ENCODE measurements around the gene DCPS.

The DCPS gene

GRCh38 chr11:126277780-126278179 lies 26.1 kb upstream of the DCPS start:
- Mint-ChIP-seq H3K27me3 (no peaks in the 10 kb centered on the region), H3K36me3 (ENCODE audit: insufficient read depth) (peaks cover 14% of the 10 kb centered on the region), H3K4me1 (ENCODE audit: low read depth in 2 of 2) (peaks cover 10 to 23% of the 10 kb centered on the region in 2 donors), H3K27ac (no peak overlapping the region), H3K9me3 (no peaks in the 10 kb centered on the region), H3K4me3 (no peak overlapping the region)
- no peak for DNase-seq
- ATAC-seq (replicated peaks): no peak

GRCh38 chr11:126279191-126279590 lies 24.7 kb upstream of the DCPS start:
- Mint-ChIP-seq H3K27me3 (no peaks in the 10 kb centered on the region), H3K36me3 (ENCODE audit: insufficient read depth) (peaks cover 15% of the 10 kb centered on the region), H3K9me3 (no peaks in the 10 kb centered on the region), H3K4me3 (no peak overlapping the region), H3K27ac (peak overlapping the region; percentile 16 to 27), H3K4me1 (ENCODE audit: low read depth in 2 of 2) (peaks cover 16 to 30% of the 10 kb centered on the region in 2 donors)
- ATAC-seq (replicated peaks): no peak
- no peak for DNase-seq

GRCh38 chr11:126280595-126280994 lies 23.3 kb upstream of the DCPS start:
- Mint-ChIP-seq H3K36me3 (ENCODE audit: insufficient read depth) (peaks cover 17% of the 10 kb centered on the region), H3K4me3 (no peak overlapping the region), H3K9me3 (no peaks in the 10 kb centered on the region), H3K4me1 (ENCODE audit: low read depth in 2 of 2) (peaks cover 26 to 37% of the 10 kb centered on the region in 2 donors), H3K27ac (peak overlapping the region in 1 of 2 donors; percentile 55), H3K27me3 (no peaks in the 10 kb centered on the region)
- DNase-seq (no peak), ATAC-seq (replicated peaks) (no peak)

GRCh38 chr11:126281245-126281644 lies 22.6 kb upstream of the DCPS start:
- Mint-ChIP-seq H3K4me1 (ENCODE audit: low read depth in 2 of 2) (peaks cover 26 to 34% of the 10 kb centered on the region in 2 donors), H3K27me3 (no peaks in the 10 kb centered on the region), H3K36me3 (ENCODE audit: insufficient read depth) (peaks cover 16% of the 10 kb centered on the region), H3K9me3 (no peaks in the 10 kb centered on the region), H3K27ac (peak overlapping the region; percentile 97 to 98), H3K4me3 (peak overlapping the region; percentile 96 to 98)
- DNase-seq (no peak), ATAC-seq (replicated peaks) (no peak)

GRCh38 chr11:126281666-126282175 lies 22.1 kb upstream of the DCPS start:
- Mint-ChIP-seq H3K36me3 (ENCODE audit: insufficient read depth) (peaks cover 14% of the 10 kb centered on the region), H3K9me3 (no peaks in the 10 kb centered on the region), H3K27me3 (no peaks in the 10 kb centered on the region), H3K27ac (peak overlapping the region; percentile 97 to 98), H3K4me3 (peak overlapping the region; percentile 96 to 98), H3K4me1 (ENCODE audit: low read depth in 2 of 2) (peaks cover 27 to 35% of the 10 kb centered on the region in 2 donors)
- ATAC-seq (replicated peaks) (no peak), DNase-seq (no peak)

GRCh38 chr11:126282361-126282735 lies 21.5 kb upstream of the DCPS start:
- ATAC-seq (replicated peaks) (peak; percentile 38), DNase-seq (no peak)
- no peaks in the 10 kb centered on the region for H3K27me3 Mint-ChIP-seq
- peak overlapping the region; percentile 97 to 98 for H3K27ac Mint-ChIP-seq
- H3K9me3 Mint-ChIP-seq: no peaks in the 10 kb centered on the region
- H3K36me3 Mint-ChIP-seq (ENCODE audit: insufficient read depth): peaks cover 14% of the 10 kb centered on the region
- H3K4me3 Mint-ChIP-seq: peak overlapping the region; percentile 96 to 98
- peaks cover 30 to 38% of the 10 kb centered on the region in 2 donors for H3K4me1 Mint-ChIP-seq (ENCODE audit: low read depth in 2 of 2)

GRCh38 chr11:126282736-126283591 lies 20.9 kb upstream of the DCPS start, which contains the start of gene TIRAP:
Gene TIRAP (plus strand): TSS chr11:126283093. CDS start chr11:126290895, 7,802 bp downstream.
- Mint-ChIP-seq H3K4me1 (ENCODE audit: low read depth in 2 of 2) (peaks cover 30 to 38% of the 10 kb centered on the region in 2 donors), H3K27ac (peak within 1 kb of the TSS; percentile 97 to 98), H3K4me3 (peak within 1 kb of the TSS; percentile 96 to 98), H3K36me3 (ENCODE audit: insufficient read depth) (peaks cover 15% of the 10 kb centered on the region), H3K27me3 (no peaks in the 10 kb centered on the region), H3K9me3 (no peaks in the 10 kb centered on the region)
- DNase-seq: peak; percentile 55 to 65 (median 60)
- ATAC-seq (replicated peaks): peak; percentile 72

GRCh38 chr11:126284829-126285228 lies 19.0 kb upstream of the DCPS start:
- H3K4me3 Mint-ChIP-seq: peak overlapping the region; percentile 26 to 98
- peaks cover 33 to 35% of the 10 kb centered on the region in 2 donors for H3K4me1 Mint-ChIP-seq (ENCODE audit: low read depth in 2 of 2)
- H3K27ac Mint-ChIP-seq: peak overlapping the region; percentile 69 to 97
- ATAC-seq (replicated peaks) (peak; percentile 52), DNase-seq (peak; percentile 76 to 85 (median 80))
- no peaks in the 10 kb centered on the region for H3K27me3 Mint-ChIP-seq
- no peaks in the 10 kb centered on the region for H3K9me3 Mint-ChIP-seq
- peaks cover 16% of the 10 kb centered on the region for H3K36me3 Mint-ChIP-seq (ENCODE audit: insufficient read depth)

- Mint-ChIP-seq H3K27ac (no peak overlapping the region), H3K36me3 (ENCODE audit: insufficient read depth) (peaks cover 27% of the 10 kb centered on the region), H3K4me3 (no peak overlapping the region), H3K9me3 (no peaks in the 10 kb centered on the region), H3K4me1 (ENCODE audit: low read depth in 2 of 2) (peaks cover 21 to 24% of the 10 kb centered on the region in 2 donors), H3K27me3 (no peaks in the 10 kb centered on the region)
- ATAC-seq (replicated peaks) (no peak), DNase-seq (no peak)
Observed at GRCh38 chr11:126288237-126288636, 15.6 kb upstream of the DCPS start.

- DNase-seq: no peak
- Mint-ChIP-seq H3K36me3 (ENCODE audit: insufficient read depth) (peaks cover 18% of the 10 kb centered on the region), H3K9me3 (no peaks in the 10 kb centered on the region), H3K4me3 (no peak overlapping the region), H3K27ac (no peak overlapping the region), H3K4me1 (ENCODE audit: low read depth in 2 of 2) (peaks cover 9% of the 10 kb centered on the region in 2 donors), H3K27me3 (no peaks in the 10 kb centered on the region)
- no peak for ATAC-seq (replicated peaks)
Observed at GRCh38 chr11:126290887-126291286, 13.0 kb upstream of the DCPS start.

GRCh38 chr11:126293726-126294125 lies 10.1 kb upstream of the DCPS start:
- H3K4me3 Mint-ChIP-seq: no peak overlapping the region
- DNase-seq (no peak), ATAC-seq (replicated peaks) (no peak)
- H3K36me3 Mint-ChIP-seq (ENCODE audit: insufficient read depth): peaks cover 21% of the 10 kb centered on the region
- H3K27ac Mint-ChIP-seq: peak overlapping the region in 1 of 2 donors; percentile 30
- no peaks in the 10 kb centered on the region for H3K27me3 Mint-ChIP-seq
- peaks cover 5 to 10% of the 10 kb centered on the region in 2 donors for H3K4me1 Mint-ChIP-seq (ENCODE audit: low read depth in 2 of 2)
- no peaks in the 10 kb centered on the region for H3K9me3 Mint-ChIP-seq

GRCh38 chr11:126297004-126297403 lies 6.9 kb upstream of the DCPS start:
- Mint-ChIP-seq H3K9me3 (no peaks in the 10 kb centered on the region), H3K27ac (peak overlapping the region in 1 of 2 donors; percentile 56), H3K4me3 (no peak overlapping the region), H3K4me1 (ENCODE audit: low read depth in 2 of 2) (peaks cover 5 to 10% of the 10 kb centered on the region in 2 donors), H3K27me3 (no peaks in the 10 kb centered on the region), H3K36me3 (ENCODE audit: insufficient read depth) (peaks cover 12% of the 10 kb centered on the region)
- DNase-seq (no peak), ATAC-seq (replicated peaks) (no peak)

- ATAC-seq (replicated peaks): peak; percentile 26
- Mint-ChIP-seq H3K4me1 (ENCODE audit: low read depth in 2 of 2) (peaks cover 18 to 36% of the 10 kb centered on the region in 2 donors), H3K27ac (peak overlapping the region; percentile 94 to 97), H3K9me3 (no peaks in the 10 kb centered on the region), H3K4me3 (peak overlapping the region; percentile 96 to 97), H3K36me3 (ENCODE audit: insufficient read depth) (peaks cover 26% of the 10 kb centered on the region), H3K27me3 (no peaks in the 10 kb centered on the region)
- no peak for DNase-seq
Observed at GRCh38 chr11:126304457-126305075, 706 bp downstream of the DCPS start.

Data from effector memory CD8-positive, alpha-beta T cell (primary cell).